Nephron progenitor cell (in vitro differentiated cells): ENCODE results near the gene TCF21.

Experiments
- DNase-seq: peaks from one replicate; pipeline ENCODE4 v3.0.0; 2021
- H3K27ac Mint-ChIP-seq: 2 replicates; pipeline ENCODE4 v1.8.0; 2021; ENCODE audit warnings: mild to moderate bottlenecking, moderate library complexity, mixed read lengths
- H3K27me3 Mint-ChIP-seq: 2 replicates; pipeline ENCODE4 v1.8.0; 2021; ENCODE audit warnings: mild to moderate bottlenecking, low read depth, mixed read lengths; ENCODE audit not compliant: poor library complexity
- H3K36me3 Mint-ChIP-seq: 2 replicates; pipeline ENCODE4 v1.8.0; 2021; ENCODE audit warnings: low read depth, mixed read lengths
- H3K4me1 Mint-ChIP-seq: 2 replicates; pipeline ENCODE4 v1.8.0; 2021; ENCODE audit warnings: mixed read lengths
- H3K4me3 Mint-ChIP-seq: 2 replicates; pipeline ENCODE4 v1.8.0; 2021; ENCODE audit warnings: mild to moderate bottlenecking, moderate library complexity, mixed read lengths
- H3K9me3 Mint-ChIP-seq: 2 replicates; pipeline ENCODE4 v1.8.0; 2021; ENCODE audit warnings: mild to moderate bottlenecking, moderate library complexity, mixed read lengths
- TF ChIP-seq, protein P1 (sequence below): fragments of 200-600 bp; sonication (generic); IDR thresholded peaks from 2 replicates; pipeline ENCODE4 v1.5.0; 2021; ENCODE audit warnings: antibody characterized with exemption

The TCF21 gene

DNA sequence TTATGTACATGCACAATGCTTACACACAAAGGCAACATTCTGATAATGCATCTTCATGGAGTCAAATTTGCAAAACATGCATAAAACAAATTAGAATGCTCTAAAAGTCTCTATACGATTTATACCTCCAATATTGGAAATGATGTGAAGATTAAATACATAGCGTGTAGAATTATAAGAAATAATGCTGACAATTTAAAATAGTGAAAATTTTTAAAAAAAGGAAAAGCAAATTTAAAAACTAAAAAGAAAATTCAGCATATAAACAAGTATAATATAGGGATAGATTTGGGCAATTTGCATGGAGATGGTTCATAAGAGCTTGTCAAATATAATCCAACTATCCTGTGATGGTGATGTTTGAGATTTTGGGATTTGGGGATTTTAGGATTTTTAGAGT is 14.9 kb downstream of the TCF21 start:
- peaks cover 8% of the 10 kb centered on the region for H3K4me1 Mint-ChIP-seq
- peaks cover 20% of the 10 kb centered on the region for H3K27me3 Mint-ChIP-seq

DNA sequence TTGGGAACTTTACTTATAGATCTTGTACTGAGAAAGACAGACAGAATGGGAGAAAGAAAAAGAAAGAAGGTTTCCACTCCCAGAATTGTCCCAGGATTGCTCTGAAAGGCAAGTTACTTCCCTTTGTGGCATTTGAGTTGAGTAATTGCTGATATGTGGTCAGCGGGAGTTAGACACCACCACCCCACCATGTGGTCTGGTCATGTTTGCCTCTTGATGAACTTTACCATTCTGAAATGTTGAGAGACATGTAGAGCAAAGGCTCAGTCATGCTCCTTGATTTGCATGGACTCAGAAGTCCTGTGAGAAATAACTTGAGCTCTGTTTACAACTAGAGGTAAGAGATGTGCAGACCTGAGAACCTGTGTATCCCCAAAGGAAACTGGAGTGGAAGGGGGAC is 17.1 kb downstream of the TCF21 start:
- H3K4me3 Mint-ChIP-seq = no peak overlapping the region
- DNase-seq = no peak
- H3K36me3 Mint-ChIP-seq = no peaks in the 10 kb centered on the region
- peaks cover 21% of the 10 kb centered on the region for H3K27me3 Mint-ChIP-seq
- peaks cover 11% of the 10 kb centered on the region for H3K9me3 Mint-ChIP-seq
- peaks cover 8% of the 10 kb centered on the region for H3K4me1 Mint-ChIP-seq
- TF ChIP-seq, protein P1, sequence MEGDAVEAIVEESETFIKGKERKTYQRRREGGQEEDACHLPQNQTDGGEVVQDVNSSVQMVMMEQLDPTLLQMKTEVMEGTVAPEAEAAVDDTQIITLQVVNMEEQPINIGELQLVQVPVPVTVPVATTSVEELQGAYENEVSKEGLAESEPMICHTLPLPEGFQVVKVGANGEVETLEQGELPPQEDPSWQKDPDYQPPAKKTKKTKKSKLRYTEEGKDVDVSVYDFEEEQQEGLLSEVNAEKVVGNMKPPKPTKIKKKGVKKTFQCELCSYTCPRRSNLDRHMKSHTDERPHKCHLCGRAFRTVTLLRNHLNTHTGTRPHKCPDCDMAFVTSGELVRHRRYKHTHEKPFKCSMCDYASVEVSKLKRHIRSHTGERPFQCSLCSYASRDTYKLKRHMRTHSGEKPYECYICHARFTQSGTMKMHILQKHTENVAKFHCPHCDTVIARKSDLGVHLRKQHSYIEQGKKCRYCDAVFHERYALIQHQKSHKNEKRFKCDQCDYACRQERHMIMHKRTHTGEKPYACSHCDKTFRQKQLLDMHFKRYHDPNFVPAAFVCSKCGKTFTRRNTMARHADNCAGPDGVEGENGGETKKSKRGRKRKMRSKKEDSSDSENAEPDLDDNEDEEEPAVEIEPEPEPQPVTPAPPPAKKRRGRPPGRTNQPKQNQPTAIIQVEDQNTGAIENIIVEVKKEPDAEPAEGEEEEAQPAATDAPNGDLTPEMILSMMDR = no peak
- H3K27ac Mint-ChIP-seq = no peak overlapping the region

More for the DNA sequence above, 14.9 kb downstream of the TCF21 start:
- Mint-ChIP-seq H3K4me3 (no peak overlapping the region), H3K36me3 (no peaks in the 10 kb centered on the region), H3K27ac (no peak overlapping the region), H3K9me3 (no peaks in the 10 kb centered on the region)
- TF ChIP-seq, protein P1 = no peak
- no peak for DNase-seq

DNA sequence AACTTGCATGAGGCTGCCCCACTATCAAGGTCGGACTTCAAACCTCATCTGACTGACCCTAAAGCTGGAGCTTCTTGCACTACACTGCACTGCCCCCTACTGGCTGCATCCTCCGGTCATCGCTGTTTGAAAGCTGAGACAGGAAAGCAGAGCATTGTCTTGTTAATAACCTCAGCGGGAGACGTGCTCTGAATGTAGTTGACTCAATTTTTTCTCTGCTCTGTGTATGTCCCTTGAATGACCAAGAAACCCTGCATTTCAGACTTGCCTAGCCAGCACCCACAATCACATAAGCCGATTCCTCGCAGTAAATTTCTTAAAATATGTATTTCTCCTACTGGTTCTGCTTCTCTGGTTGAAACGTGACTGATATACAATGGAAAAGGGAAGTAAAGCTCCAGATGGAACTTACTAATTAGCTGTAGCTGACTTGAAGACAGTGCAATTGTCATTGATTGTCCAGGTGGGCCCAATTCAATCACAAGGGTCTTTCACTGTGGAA is 27.8 kb downstream of the TCF21 start:
- TF ChIP-seq, protein P1 = peak; percentile 92
- Mint-ChIP-seq H3K27me3 (peaks cover 7% of the 10 kb centered on the region), H3K9me3 (peaks cover 12% of the 10 kb centered on the region), H3K4me1 (peaks cover 6% of the 10 kb centered on the region), H3K36me3 (peaks cover 11% of the 10 kb centered on the region), H3K27ac (no peak overlapping the region), H3K4me3 (peak overlapping the region; percentile 4)
- DNase-seq = peak; percentile 98

DNA sequence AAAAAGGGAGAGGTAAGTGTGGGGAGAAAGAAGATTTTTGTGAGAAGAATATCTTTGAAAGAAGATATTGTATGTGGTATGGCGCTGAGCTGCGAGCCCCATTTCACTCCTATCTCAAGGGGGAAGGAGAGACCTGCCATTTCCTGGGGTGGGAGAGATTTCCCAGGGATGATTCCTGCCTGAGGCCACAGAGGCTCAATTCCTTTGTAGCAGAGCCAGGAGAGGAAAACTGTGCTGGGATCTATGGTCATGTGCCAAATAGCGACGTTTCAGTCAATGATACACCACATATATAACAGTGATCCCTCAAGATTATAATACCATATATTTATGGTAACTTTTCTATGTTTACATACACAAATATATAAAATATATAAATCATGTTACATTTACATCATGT is 28.9 kb downstream of the TCF21 start:
- Mint-ChIP-seq H3K4me1 (peaks cover 6% of the 10 kb centered on the region), H3K9me3 (peaks cover 11% of the 10 kb centered on the region), H3K27me3 (peaks cover 6% of the 10 kb centered on the region), H3K27ac (no peak overlapping the region), H3K36me3 (peaks cover 10% of the 10 kb centered on the region), H3K4me3 (no peak overlapping the region)
- TF ChIP-seq, protein P1 = no peak
- DNase-seq = no peak

DNA sequence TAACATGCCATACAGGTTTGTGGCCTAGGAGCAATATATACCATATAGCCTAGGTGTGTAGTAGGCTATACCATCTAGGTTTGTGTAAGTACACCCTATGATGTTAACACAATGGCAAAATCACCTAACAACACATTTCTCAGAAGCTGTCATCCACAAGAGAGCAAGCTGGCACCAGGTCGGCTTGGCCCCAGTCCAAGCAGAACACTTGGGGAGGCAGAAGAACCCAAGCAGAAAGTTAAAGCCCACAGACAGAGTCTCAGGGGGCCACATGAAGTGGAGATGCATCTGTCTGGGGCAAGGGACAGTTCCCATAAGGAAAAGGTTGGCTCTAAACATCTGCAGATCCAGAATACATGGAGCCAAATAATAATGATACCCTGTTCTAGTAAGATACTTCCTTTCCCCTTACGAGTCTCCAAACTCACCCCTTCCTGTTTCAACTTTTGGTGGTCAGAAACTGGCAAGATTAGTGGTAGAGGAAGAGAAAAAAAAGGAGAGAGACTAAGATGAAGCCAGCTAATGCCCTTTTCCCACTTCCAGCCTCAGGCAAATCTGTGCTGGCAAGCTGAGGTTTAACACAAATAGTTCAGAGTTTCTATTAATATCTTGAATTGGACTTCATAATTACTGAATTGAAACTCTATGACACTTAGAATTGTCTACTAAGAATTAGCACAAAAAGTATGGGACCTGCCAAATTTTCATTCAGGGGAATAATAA is 29.5 kb downstream of the TCF21 start:
- Mint-ChIP-seq H3K36me3 (peaks cover 4% of the 10 kb centered on the region), H3K9me3 (peaks cover 5% of the 10 kb centered on the region), H3K27me3 (peaks cover 6% of the 10 kb centered on the region), H3K27ac (no peak overlapping the region), H3K4me3 (no peak overlapping the region), H3K4me1 (peaks cover 6% of the 10 kb centered on the region)
- TF ChIP-seq, protein P1 = no peak
- no peak for DNase-seq

DNA sequence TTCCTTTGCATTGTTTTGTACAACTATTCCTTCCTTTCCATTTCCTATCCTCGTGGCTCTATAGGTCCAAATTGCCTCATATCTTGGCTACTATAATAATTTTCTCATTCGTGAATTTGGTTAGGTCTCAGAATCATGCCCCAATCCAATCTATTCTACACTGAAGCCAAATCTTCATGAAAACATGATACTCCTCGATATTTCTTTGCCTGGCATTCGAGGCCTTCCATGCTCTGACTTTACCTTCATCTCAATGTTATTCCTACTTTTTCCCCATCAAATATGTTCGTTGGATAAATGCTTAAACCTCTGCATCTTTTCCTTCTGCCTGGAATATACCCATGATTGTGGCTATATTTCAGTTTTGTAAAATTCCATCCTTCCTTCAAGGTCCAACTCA is 30.4 kb downstream of the TCF21 start:
- no peaks in the 10 kb centered on the region for H3K9me3 Mint-ChIP-seq
- TF ChIP-seq, protein P1 = no peak
- DNase-seq = no peak
- no peak overlapping the region for H3K27ac Mint-ChIP-seq
- H3K4me1 Mint-ChIP-seq = peaks cover 6% of the 10 kb centered on the region
- peaks cover 6% of the 10 kb centered on the region for H3K27me3 Mint-ChIP-seq
- H3K4me3 Mint-ChIP-seq = no peak overlapping the region
- H3K36me3 Mint-ChIP-seq = no peaks in the 10 kb centered on the region
